ENCODE data around the gene TTLL11.
"Not testable (repeated sequence)": the region's sequence is repeated elsewhere in the genome, so short reads cannot be mapped to it uniquely, and the experiment has no call there.

The TTLL11 gene

DNA sequence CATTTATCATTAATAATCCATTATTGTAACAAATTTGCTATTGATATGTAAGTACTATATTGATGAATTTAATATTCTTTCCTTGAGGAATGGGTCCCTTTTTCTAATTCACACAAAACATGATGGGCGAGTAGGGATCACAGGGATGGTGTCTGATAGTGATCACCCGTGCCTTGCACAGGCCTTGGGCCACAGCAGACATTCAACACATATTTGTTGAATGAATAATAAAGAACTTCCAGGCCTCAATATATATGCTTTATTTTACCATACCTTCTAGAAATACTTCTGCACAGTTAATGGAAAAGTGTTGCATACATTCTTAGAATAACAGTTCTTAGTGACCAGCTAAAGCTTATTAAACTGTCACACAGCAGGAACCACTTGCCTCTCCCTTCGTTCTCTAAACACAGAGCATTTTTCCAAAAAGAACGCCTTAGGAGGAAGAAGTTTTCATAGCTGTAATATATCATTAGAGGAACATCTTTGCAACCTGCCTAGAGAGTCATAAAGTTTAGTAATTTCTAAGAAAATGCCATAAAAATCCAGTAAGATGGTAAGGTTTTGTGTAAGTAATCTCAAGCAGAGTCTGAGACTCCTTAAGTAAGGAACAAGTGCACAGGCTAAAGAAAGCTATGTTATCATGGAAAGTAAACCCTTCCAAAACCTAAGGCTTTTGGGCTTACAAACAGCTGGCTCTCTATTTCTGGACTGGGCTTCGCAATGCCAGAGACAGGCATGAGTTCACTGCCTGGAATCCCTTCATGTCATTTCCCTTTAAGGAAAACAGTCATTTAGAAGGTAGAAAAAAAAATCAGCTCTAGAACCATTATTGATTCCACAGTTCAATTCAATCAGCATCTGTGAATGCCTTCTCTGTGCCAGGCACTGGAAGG, 17.7 kb downstream of the TTLL11 start:
- Histone ChIP-seq H3K9ac (ENCODE audit: low read length in 2 of 2) (peak overlapping the region; percentile 29 to 50), H3K4me1 (ENCODE audit: control insufficient read depth, insufficient read depth, low read length) (peaks cover 36% of the 10 kb centered on the region), H3K27ac (ENCODE audit: low read length) (peak overlapping the region; percentile 59)

DNA sequence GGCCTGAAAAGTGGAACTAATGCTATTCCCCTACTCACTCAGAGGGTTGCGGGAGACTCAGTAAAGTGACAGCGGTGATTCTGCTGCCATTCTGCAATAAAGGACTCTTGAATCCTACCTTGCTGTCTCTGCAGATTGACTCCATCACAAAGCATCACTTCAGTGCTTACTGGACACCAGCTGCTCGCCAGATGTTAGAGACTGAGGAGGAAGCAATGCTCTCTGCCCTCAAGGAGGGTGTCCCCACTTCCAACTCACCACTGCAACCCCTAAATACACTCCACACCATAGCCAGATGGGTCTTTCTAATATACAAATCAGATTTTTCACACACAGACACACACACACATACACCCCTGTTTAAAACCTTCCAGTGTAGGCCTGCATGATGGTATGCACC, 21.4 kb downstream of the TTLL11 start:
- Histone ChIP-seq H3K27ac (ENCODE audit: low read length) (no peak overlapping the region), H3K4me1 (ENCODE audit: control insufficient read depth, insufficient read depth, low read length) (peaks cover 41% of the 10 kb centered on the region)

More for the DNA sequence above, 17.7 kb downstream of the TTLL11 start:
- H3K27me3 ChIP-seq (ENCODE audit: control insufficient read depth in 1 of 2, insufficient read depth in 2 of 2, low read length in 2 of 2) = no peaks in the 10 kb centered on the region
- H3K9me3 ChIP-seq (ENCODE audit: control insufficient read depth in 2 of 2, low read length in 2 of 2) = peaks cover 0 to 7% of the 10 kb centered on the region in 2 donors
- H3K36me3 ChIP-seq (ENCODE audit: control insufficient read depth in 2 of 2, insufficient read depth in 2 of 2, low read length in 2 of 2) = peaks cover 0 to 6% of the 10 kb centered on the region in 2 donors
- H3K4me3 ChIP-seq (ENCODE audit: low read length in 2 of 2) = peak overlapping the region; percentile 3 to 44

GRCh38 chr9:122070728-122071515, 22.2 kb downstream of the TTLL11 start:
- Histone ChIP-seq H3K27ac (ENCODE audit: low read length) (no peak overlapping the region), H3K36me3 (ENCODE audit: control insufficient read depth in 2 of 2, insufficient read depth in 2 of 2, low read length in 2 of 2) (peaks cover 0 to 10% of the 10 kb centered on the region in 2 donors), H3K4me1 (ENCODE audit: control insufficient read depth, insufficient read depth, low read length) (peaks cover 39% of the 10 kb centered on the region), H3K9me3 (ENCODE audit: control insufficient read depth in 2 of 2, low read length in 2 of 2) (no peaks in the 10 kb centered on the region), H3K4me3 (ENCODE audit: low read length in 2 of 2) (no peak overlapping the region), H3K9ac (ENCODE audit: low read length in 2 of 2) (no peak overlapping the region), H3K27me3 (ENCODE audit: control insufficient read depth in 1 of 2, insufficient read depth in 2 of 2, low read length in 2 of 2) (no peaks in the 10 kb centered on the region)

More for the DNA sequence above, 21.4 kb downstream of the TTLL11 start:
- Histone ChIP-seq H3K4me3 (ENCODE audit: low read length in 2 of 2) (no peak overlapping the region), H3K36me3 (ENCODE audit: control insufficient read depth in 2 of 2, insufficient read depth in 2 of 2, low read length in 2 of 2) (peaks cover 0 to 10% of the 10 kb centered on the region in 2 donors), H3K9me3 (ENCODE audit: control insufficient read depth in 2 of 2, low read length in 2 of 2) (no peaks in the 10 kb centered on the region), H3K9ac (ENCODE audit: low read length in 2 of 2) (no peak overlapping the region), H3K27me3 (ENCODE audit: control insufficient read depth in 1 of 2, insufficient read depth in 2 of 2, low read length in 2 of 2) (no peaks in the 10 kb centered on the region)

DNA sequence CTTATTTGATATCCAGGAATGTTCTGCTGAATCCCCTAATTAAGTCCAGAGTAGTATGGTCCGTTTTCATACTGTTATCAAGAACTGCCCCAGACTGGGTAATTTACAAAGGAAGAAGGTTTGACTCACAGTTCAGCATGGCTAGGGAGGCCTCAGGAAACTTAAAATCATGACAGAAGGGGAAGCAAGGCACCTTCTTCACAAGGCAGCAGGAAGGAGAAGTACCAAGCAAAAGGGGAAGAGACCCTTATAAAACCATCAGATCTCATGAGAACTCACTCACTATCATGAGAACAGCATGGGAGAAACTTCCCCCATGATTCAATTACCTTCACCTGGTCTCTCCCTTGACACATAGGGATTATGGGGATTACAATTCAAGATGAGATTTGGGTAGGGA, 26.4 kb downstream of the TTLL11 start:
- H3K9me3 ChIP-seq (ENCODE audit: control insufficient read depth in 2 of 2, low read length in 2 of 2); H3K9ac ChIP-seq (ENCODE audit: low read length in 2 of 2); H3K27me3 ChIP-seq (ENCODE audit: control insufficient read depth in 1 of 2, insufficient read depth in 2 of 2, low read length in 2 of 2); H3K36me3 ChIP-seq (ENCODE audit: control insufficient read depth in 2 of 2, insufficient read depth in 2 of 2, low read length in 2 of 2); H3K27ac ChIP-seq (ENCODE audit: low read length); H3K4me3 ChIP-seq (ENCODE audit: low read length in 2 of 2): not testable (repeated sequence)
- H3K4me1 ChIP-seq (ENCODE audit: control insufficient read depth, insufficient read depth, low read length) = peaks cover 19% of the 10 kb centered on the region

- no peak overlapping the region for H3K4me3 ChIP-seq (ENCODE audit: low read length in 2 of 2)
- H3K9me3 ChIP-seq (ENCODE audit: control insufficient read depth in 2 of 2, low read length in 2 of 2) = no peaks in the 10 kb centered on the region
- no peak overlapping the region for H3K27ac ChIP-seq (ENCODE audit: low read length)
- no peak overlapping the region for H3K9ac ChIP-seq (ENCODE audit: low read length in 2 of 2)
- peaks cover 16% of the 10 kb centered on the region for H3K4me1 ChIP-seq (ENCODE audit: control insufficient read depth, insufficient read depth, low read length)
- H3K27me3 ChIP-seq (ENCODE audit: control insufficient read depth in 1 of 2, insufficient read depth in 2 of 2, low read length in 2 of 2) = no peaks in the 10 kb centered on the region
- H3K36me3 ChIP-seq (ENCODE audit: control insufficient read depth in 2 of 2, insufficient read depth in 2 of 2, low read length in 2 of 2) = peaks cover 0 to 6% of the 10 kb centered on the region in 2 donors
Observed at GRCh38 chr9:122065923-122066629, 27.0 kb downstream of the TTLL11 start.

GRCh38 chr9:122060481-122060880, 32.6 kb downstream of the TTLL11 start:
- Histone ChIP-seq H3K4me1 (ENCODE audit: control insufficient read depth, insufficient read depth, low read length) (peaks cover 10% of the 10 kb centered on the region), H3K9ac (ENCODE audit: low read length in 2 of 2) (no peak overlapping the region), H3K9me3 (ENCODE audit: control insufficient read depth in 2 of 2, low read length in 2 of 2) (no peaks in the 10 kb centered on the region), H3K36me3 (ENCODE audit: control insufficient read depth in 2 of 2, insufficient read depth in 2 of 2, low read length in 2 of 2) (peaks cover 0 to 10% of the 10 kb centered on the region in 2 donors), H3K4me3 (ENCODE audit: low read length in 2 of 2) (no peak overlapping the region), H3K27me3 (ENCODE audit: control insufficient read depth in 1 of 2, insufficient read depth in 2 of 2, low read length in 2 of 2) (no peaks in the 10 kb centered on the region), H3K27ac (ENCODE audit: low read length) (no peak overlapping the region)

DNA sequence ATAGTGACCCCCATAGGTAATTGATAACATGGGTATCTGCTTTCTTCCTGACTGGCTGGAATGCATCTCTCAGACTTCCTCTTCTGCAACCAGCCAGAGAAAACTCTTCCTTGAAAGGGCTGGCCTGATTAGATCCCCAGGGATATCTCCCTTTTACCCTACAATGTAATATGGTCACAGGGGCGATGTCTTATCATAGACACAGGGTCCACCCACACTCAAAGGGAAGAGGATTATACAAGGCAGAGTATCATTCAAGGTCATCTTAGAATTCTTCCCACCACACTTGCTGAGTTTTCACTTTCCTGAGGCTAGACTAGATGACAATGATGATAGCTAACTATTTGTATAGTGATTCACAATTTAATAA, 33.2 kb downstream of the TTLL11 start:
- Histone ChIP-seq H3K4me1 (ENCODE audit: control insufficient read depth, insufficient read depth, low read length) (peaks cover 10% of the 10 kb centered on the region), H3K36me3 (ENCODE audit: control insufficient read depth in 2 of 2, insufficient read depth in 2 of 2, low read length in 2 of 2) (peaks cover 0 to 10% of the 10 kb centered on the region in 2 donors), H3K4me3 (ENCODE audit: low read length in 2 of 2) (no peak overlapping the region), H3K27me3 (ENCODE audit: control insufficient read depth in 1 of 2, insufficient read depth in 2 of 2, low read length in 2 of 2) (no peaks in the 10 kb centered on the region), H3K27ac (ENCODE audit: low read length) (no peak overlapping the region), H3K9me3 (ENCODE audit: control insufficient read depth in 2 of 2, low read length in 2 of 2) (no peaks in the 10 kb centered on the region), H3K9ac (ENCODE audit: low read length in 2 of 2) (no peak overlapping the region)

DNA sequence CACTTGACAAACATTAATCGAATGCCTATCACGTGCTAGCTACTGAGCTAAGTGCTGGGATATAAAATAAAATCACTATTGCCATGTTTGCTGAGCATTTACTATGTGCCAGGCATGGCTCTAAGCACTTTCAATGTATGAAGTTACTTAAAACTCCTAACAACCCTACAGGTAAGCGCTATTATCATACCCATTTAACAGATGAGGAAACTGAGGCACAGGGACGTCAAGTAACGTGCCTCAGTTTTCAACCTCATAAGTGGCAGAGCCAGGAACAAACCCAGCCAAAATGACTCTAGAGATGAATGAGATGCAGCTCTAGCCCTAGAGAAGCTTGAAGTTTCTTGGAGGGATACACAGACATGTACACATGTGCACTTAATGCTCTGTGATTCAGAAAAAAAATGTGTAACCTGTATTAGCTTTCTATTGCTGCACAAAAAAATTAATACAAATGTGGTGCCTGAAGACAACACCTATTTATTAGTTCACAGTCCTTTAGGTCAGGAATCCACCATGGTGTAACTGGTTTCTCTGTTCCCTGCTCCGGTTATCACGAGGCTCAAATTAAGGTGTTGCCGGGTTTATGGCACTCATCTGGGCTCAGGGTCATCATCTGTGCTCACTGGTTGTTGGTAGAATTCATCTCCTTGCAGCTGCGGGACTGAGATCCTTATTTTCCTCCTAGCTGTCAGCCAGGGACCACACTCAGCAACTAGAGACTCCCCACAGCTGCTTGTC, 33.7 kb downstream of the TTLL11 start:
- Histone ChIP-seq H3K27me3 (ENCODE audit: control insufficient read depth in 1 of 2, insufficient read depth in 2 of 2, low read length in 2 of 2) (no peaks in the 10 kb centered on the region), H3K9ac (ENCODE audit: low read length in 2 of 2) (no peak overlapping the region), H3K4me1 (ENCODE audit: control insufficient read depth, insufficient read depth, low read length) (peaks cover 10% of the 10 kb centered on the region), H3K4me3 (ENCODE audit: low read length in 2 of 2) (no peak overlapping the region), H3K36me3 (ENCODE audit: control insufficient read depth in 2 of 2, insufficient read depth in 2 of 2, low read length in 2 of 2) (peaks cover 0 to 10% of the 10 kb centered on the region in 2 donors), H3K27ac (ENCODE audit: low read length) (no peak overlapping the region), H3K9me3 (ENCODE audit: control insufficient read depth in 2 of 2, low read length in 2 of 2) (no peaks in the 10 kb centered on the region)

DNA sequence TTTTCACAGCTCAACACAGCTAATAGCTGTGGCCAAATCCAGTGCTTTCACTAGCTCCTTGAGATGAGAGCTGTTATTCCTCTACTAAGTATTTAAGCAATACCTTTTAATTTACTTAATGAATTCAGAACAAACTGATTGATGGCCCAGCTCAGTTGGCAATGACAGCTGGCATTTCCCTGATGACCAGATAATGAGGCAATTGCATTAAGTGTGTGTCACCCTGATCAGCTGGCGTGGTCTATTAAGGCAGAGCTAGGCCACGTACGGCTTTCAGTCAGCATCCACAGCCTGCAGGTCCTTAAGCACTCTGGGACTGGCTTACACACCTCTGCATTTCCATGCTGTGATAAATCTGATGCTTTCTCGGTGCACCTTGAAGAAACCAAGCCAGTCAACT, 34.4 kb downstream of the TTLL11 start:
- H3K36me3 ChIP-seq (ENCODE audit: control insufficient read depth in 2 of 2, insufficient read depth in 2 of 2, low read length in 2 of 2) = peaks cover 0 to 10% of the 10 kb centered on the region in 2 donors
- H3K9me3 ChIP-seq (ENCODE audit: control insufficient read depth in 2 of 2, low read length in 2 of 2) = no peaks in the 10 kb centered on the region
- no peak overlapping the region for H3K9ac ChIP-seq (ENCODE audit: low read length in 2 of 2)
- H3K27ac ChIP-seq (ENCODE audit: low read length) = no peak overlapping the region
- H3K4me1 ChIP-seq (ENCODE audit: control insufficient read depth, insufficient read depth, low read length) = peaks cover 10% of the 10 kb centered on the region
- no peak overlapping the region for H3K4me3 ChIP-seq (ENCODE audit: low read length in 2 of 2)
- no peaks in the 10 kb centered on the region for H3K27me3 ChIP-seq (ENCODE audit: control insufficient read depth in 1 of 2, insufficient read depth in 2 of 2, low read length in 2 of 2)

DNA sequence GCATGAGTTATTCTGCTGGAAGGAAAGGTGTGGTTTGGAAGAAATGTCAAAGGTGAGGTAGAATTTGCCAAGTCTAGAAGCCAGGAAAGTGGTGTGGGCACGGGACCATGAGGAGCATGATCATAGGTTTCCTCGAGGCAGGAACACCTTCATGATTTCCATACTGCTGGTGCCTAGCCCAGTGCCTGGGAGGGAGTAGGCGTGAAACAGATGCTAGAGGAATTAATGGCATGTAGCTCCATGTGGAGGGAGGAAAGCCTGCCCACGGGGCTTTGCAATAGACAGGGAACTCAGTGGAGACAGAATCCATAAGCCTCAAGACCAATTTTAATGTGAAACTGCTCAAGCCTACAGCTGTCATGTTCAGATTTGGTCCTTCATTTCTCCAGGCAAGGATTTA, 35.1 kb downstream of the TTLL11 start:
- Histone ChIP-seq H3K36me3 (ENCODE audit: control insufficient read depth in 2 of 2, insufficient read depth in 2 of 2, low read length in 2 of 2) (peaks cover 0 to 10% of the 10 kb centered on the region in 2 donors), H3K4me1 (ENCODE audit: control insufficient read depth, insufficient read depth, low read length) (peaks cover 10% of the 10 kb centered on the region), H3K27ac (ENCODE audit: low read length) (no peak overlapping the region), H3K9ac (ENCODE audit: low read length in 2 of 2) (no peak overlapping the region), H3K4me3 (ENCODE audit: low read length in 2 of 2) (no peak overlapping the region), H3K27me3 (ENCODE audit: control insufficient read depth in 1 of 2, insufficient read depth in 2 of 2, low read length in 2 of 2) (no peaks in the 10 kb centered on the region), H3K9me3 (ENCODE audit: control insufficient read depth in 2 of 2, low read length in 2 of 2) (no peaks in the 10 kb centered on the region)
